OCI-LY1 (cell line): ENCODE data around the gene ITGA1.

Experiments used
- CTCF ChIP-seq: fragments of 200-600 bp; sonication (generic), shearing (Covaris generic); IDR thresholded peaks from 2 replicates; pipeline ENCODE4 v1.5.1; 2017; ENCODE audit warnings: mild to moderate bottlenecking, antibody characterized with exemption, low read length, moderate library complexity, mixed read lengths
- EZH2 ChIP-seq: fragments of 200-600 bp; sonication (generic), shearing (Covaris generic); IDR thresholded peaks from 2 replicates; pipeline ENCODE4 v1.8.0; 2017; ENCODE audit warnings: borderline replicate concordance, mixed run types, mild to moderate bottlenecking, antibody characterized with exemption, low read length, moderate library complexity, mixed read lengths

DNA sequence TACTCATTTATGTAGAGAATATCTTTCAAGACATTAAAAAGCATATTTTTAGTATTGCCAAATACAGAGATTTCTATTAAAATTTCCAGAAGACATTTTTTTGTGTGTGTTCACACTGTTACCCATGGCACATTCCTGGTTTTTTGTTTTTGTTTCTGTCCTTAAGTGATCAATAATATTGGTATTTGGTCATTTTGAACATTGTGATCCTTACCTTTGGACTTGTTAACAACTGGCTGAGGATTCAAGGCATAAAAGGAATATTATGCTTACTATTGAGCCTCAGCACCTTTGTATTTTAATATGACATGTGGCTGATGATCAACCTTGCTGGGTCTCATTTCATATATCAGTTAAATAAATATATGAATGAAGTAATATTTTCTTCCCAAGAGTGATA lies 41.9 kb downstream of the ITGA1 start:
- TF ChIP-seq CTCF (no peak), EZH2 (no peak)
